MM.1S (cell line): ENCODE data around the gene PELI3.

Experiments used
- EZH2 ChIP-seq: fragments of 300-600 bp; sonication (generic); optimal IDR thresholded peaks from 2 replicates; pipeline ENCODE3; 2017; ENCODE audit warnings: low read depth, mild to moderate bottlenecking, antibody characterized with exemption, low read length, mixed read lengths
- TF ChIP-seq, protein P1 (sequence below): fragments of 300-600 bp; sonication (generic); IDR thresholded peaks from 2 replicates; pipeline ENCODE4 v1.5.1; 2016; ENCODE audit warnings: antibody characterized with exemption, low read length, mixed read lengths

DNA sequence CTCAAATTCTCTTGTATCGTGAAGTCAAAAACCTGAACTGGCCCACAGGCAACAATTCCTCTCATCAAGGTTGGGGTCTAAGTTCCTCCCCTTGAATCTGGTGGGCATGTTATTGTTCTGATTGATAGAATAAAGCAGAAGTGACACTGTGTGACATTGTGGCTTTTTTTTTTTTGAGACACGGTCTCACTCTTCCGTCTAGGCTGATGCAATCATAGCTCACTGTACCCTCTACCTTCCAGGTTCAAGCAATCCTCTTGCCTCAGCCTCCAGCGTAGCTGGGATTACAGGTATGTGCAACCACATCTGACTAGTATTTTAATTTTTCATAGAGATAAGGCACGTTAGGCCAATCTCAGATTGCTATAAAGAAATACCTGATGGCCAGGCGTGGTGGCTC, 8.9 kb upstream of the PELI3 start:
- TF ChIP-seq, protein P1, sequence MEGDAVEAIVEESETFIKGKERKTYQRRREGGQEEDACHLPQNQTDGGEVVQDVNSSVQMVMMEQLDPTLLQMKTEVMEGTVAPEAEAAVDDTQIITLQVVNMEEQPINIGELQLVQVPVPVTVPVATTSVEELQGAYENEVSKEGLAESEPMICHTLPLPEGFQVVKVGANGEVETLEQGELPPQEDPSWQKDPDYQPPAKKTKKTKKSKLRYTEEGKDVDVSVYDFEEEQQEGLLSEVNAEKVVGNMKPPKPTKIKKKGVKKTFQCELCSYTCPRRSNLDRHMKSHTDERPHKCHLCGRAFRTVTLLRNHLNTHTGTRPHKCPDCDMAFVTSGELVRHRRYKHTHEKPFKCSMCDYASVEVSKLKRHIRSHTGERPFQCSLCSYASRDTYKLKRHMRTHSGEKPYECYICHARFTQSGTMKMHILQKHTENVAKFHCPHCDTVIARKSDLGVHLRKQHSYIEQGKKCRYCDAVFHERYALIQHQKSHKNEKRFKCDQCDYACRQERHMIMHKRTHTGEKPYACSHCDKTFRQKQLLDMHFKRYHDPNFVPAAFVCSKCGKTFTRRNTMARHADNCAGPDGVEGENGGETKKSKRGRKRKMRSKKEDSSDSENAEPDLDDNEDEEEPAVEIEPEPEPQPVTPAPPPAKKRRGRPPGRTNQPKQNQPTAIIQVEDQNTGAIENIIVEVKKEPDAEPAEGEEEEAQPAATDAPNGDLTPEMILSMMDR: no peak
- no peak for TF ChIP-seq EZH2
